Cardiac muscle cell (in vitro differentiated cells and primary cell): ENCODE data around the gene CD27. TPM values are rescaled to one million over a fixed set of nuclear protein-coding genes. Genes with fewer than 3 reads are reported as not detected.
"Not testable (repeated sequence)": the region's sequence is repeated elsewhere in the genome, so short reads cannot be mapped to it uniquely, and the experiment has no call there.

Source experiments
- DNase-seq, 2 donors: peaks; one replicate each; pipeline versions ENCODE4 v3.0.0 to v3.0.0-alpha.2; 2010 to 2017; ENCODE audit warnings: low read depth in 1 of 2, low spot score in 1 of 2
- H3K27ac ChIP-seq: fragments of 200-600 bp; sonication (generic); 2 replicates; pipeline ENCODE4 v1.5.1; 2016
- H3K27me3 ChIP-seq: fragments of 200-600 bp; sonication (generic); 2 replicates; pipeline ENCODE4 v1.6.0; 2016; ENCODE audit warnings: control low read depth
- H3K36me3 ChIP-seq: fragments of 200-600 bp; sonication (generic); 2 replicates; pipeline ENCODE4 v1.5.1; 2016; ENCODE audit warnings: control low read depth
- H3K4me1 ChIP-seq: fragments of 200-600 bp; sonication (generic); 2 replicates; pipeline ENCODE4 v1.8.1; 2017; ENCODE audit warnings: low read depth, mild to moderate bottlenecking, mixed run types
- H3K4me3 ChIP-seq: fragments of 200-600 bp; sonication (generic); 2 replicates; pipeline ENCODE4 v1.5.1; 2016; ENCODE audit warnings: mild to moderate bottlenecking
- H3K9me3 ChIP-seq: fragments of 200-600 bp; sonication (generic); 2 replicates; pipeline ENCODE4 v1.5.1; 2017; ENCODE audit warnings: low read depth, mild to moderate bottlenecking, control low read depth
- polyA plus RNA-seq: library from polyadenylated mRNA; unstranded; fragments of >200 nt; fragmentation: Nextera tagmentation; extraction: Ambion mirVana; gene quantifications from 2 replicates; pipeline ENCODE4 v1.2.1, GENCODE V29; 2016
- total RNA-seq: library from RNA; depleted of rRNA; stranded (reverse); fragments of >200 nt; gene quantifications from 2 replicates; pipeline ENCODE4 v1.2.3, GENCODE V29; 2016
- TF ChIP-seq, protein P1 (sequence below): IDR thresholded peaks from 2 replicates; pipeline ENCODE4 v1.5.1; 2012; ENCODE audit warnings: low read depth, mild to moderate bottlenecking, low read length

Gene CD27
- total and polyA plus RNA-seq, 2 experiments from 2014 or later: 0.32 TPM; not detected in 1

DNA sequence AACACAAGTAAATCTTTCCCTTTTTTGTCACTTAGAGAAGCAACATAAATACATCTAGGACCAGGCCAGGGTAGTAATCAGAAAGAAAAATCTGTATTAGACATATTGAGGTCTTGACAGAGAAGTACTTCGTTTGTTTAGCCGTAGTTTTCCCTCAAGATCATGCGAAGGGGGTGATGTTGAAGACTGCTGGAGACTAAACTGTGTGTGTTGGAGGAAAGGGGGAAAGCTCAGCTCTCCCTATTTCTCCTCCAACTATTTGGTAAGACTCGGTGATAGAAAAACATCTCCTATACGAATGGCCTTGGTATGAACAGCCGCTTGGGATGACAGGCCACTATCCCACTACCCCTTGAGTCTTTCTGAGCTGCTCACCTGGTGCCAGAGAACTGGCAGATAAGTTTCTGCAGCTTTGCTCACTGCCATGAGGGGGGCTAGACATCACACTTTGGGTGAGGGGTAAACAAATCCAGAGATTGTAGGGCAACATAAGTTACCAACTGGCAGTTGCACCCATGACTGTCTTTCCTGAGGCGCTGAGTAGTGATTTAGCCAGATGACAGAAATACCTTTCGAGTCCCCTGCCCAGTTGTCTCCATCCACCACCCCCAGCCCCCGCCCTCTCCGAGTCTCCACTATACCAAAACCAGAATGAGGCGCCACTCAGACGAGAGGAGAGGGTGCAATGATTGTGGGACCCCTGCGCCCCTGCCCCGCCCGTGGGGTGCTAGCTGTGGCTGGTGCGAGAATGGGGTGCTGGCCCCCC lies 25.0 kb downstream of the CD27 start:
- peak overlapping the region; percentile 53 for H3K4me3 ChIP-seq
- no peak for DNase-seq
- no peaks in the 10 kb centered on the region for H3K36me3 ChIP-seq
- peak overlapping the region; percentile 70 for H3K27ac ChIP-seq
- TF ChIP-seq, protein P1, sequence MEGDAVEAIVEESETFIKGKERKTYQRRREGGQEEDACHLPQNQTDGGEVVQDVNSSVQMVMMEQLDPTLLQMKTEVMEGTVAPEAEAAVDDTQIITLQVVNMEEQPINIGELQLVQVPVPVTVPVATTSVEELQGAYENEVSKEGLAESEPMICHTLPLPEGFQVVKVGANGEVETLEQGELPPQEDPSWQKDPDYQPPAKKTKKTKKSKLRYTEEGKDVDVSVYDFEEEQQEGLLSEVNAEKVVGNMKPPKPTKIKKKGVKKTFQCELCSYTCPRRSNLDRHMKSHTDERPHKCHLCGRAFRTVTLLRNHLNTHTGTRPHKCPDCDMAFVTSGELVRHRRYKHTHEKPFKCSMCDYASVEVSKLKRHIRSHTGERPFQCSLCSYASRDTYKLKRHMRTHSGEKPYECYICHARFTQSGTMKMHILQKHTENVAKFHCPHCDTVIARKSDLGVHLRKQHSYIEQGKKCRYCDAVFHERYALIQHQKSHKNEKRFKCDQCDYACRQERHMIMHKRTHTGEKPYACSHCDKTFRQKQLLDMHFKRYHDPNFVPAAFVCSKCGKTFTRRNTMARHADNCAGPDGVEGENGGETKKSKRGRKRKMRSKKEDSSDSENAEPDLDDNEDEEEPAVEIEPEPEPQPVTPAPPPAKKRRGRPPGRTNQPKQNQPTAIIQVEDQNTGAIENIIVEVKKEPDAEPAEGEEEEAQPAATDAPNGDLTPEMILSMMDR: no peak
- no peaks in the 10 kb centered on the region for H3K9me3 ChIP-seq
- no peaks in the 10 kb centered on the region for H3K27me3 ChIP-seq
- peaks cover 12% of the 10 kb centered on the region for H3K4me1 ChIP-seq

DNA sequence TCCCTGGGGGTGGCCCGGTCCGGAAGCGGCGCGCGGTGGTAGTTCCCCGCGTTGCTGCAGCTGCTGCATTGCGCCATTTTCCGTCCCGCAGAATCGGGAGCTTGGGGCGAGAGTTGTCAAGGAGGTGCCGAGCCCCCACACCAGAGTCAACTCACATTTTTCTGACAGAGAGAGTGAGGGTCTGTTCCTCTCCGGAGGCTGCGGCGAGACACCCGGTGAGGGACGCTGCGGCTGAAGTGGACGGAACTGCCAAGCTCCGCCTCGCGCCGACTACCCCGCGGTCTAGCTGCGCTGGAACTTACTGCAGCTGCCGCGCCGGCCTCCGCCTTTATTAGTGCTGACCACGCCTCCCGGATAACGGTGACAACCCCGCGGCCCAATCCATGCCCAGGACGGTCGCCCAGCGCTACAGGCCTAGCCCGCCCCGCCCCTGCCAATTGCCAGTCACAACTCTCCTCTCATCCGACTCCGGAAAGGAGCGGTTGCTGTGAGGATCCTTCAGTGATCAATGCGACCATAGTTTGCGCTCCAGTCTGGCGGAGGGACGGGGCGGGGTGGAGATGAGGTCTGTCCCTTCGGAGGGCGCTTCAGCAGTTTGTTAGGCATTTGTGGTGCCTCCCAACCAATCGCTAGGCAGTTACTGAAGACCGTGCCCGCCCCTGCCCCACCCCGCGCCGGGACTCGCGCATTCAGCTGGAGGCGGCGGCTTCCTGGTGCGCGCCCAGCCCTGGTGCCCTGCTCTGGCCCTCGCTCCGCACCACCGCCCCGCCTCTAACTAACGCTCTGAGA lies 25.8 kb downstream of the CD27 start, which contains the start of gene VAMP1:
Gene VAMP1 (minus strand): TSS at position 303 of the 789 bp plus-strand sequence. CDS start 146 bp downstream, at position 157.
- Histone ChIP-seq H3K4me3 (peak within 1 kb of the TSS; percentile 53), H3K27me3 (no peaks in the 10 kb centered on the region), H3K9me3 (no peaks in the 10 kb centered on the region), H3K27ac (peak within 1 kb of the TSS; percentile 70), H3K4me1 (peaks cover 12% of the 10 kb centered on the region), H3K36me3 (no peaks in the 10 kb centered on the region)
- TF ChIP-seq, protein P1: no peak
- DNase-seq: peak; percentile 98 to 99

DNA sequence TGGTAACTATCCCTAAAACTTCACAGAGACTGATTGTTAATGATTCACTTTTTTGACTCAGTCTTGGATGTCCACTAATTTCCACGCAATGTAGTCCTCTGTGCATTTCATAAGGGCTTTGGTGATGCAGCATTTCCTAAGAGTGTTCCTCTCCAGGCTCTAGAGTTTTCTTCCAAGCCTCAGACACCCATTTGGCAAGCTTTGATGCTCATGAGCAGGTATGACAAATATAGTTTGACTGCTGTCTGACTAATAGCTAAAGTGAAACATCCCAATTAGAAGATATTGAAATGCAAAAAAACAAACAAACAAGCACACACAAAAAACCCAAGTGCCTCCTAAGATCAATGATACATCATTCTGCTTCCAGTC lies 27.2 kb downstream of the CD27 start:
- Histone ChIP-seq H3K27me3 (no peaks in the 10 kb centered on the region), H3K9me3 (no peaks in the 10 kb centered on the region), H3K36me3 (no peaks in the 10 kb centered on the region), H3K4me3 (no peak overlapping the region), H3K27ac (no peak overlapping the region), H3K4me1 (peaks cover 12% of the 10 kb centered on the region)
- TF ChIP-seq, protein P1: no peak
- DNase-seq: no peak

DNA sequence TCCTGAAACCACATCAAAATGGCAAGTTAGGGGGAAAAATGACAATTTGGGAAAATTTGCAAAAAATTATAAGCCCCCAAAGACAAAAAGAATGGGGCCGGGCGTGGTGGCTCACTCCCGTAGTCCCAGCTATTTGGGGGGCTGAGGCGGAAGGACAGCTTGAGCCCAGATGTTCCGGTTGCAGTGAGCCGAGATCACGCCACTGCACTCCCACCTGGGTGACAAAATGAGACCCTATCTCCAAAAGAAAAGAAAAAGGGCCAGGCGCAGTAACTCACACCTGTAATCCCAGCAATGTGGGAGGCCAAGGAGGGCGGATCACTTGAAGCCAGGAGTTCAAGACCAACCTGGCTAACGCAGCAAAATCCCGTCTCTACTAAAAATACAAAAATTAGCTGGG lies 27.7 kb downstream of the CD27 start:
- H3K9me3 ChIP-seq: no peaks in the 10 kb centered on the region
- no peaks in the 10 kb centered on the region for H3K27me3 ChIP-seq
- no peak for DNase-seq
- no peaks in the 10 kb centered on the region for H3K36me3 ChIP-seq
- TF ChIP-seq, protein P1: no peak
- no peak overlapping the region for H3K27ac ChIP-seq
- H3K4me1 ChIP-seq: peaks cover 12% of the 10 kb centered on the region
- H3K4me3 ChIP-seq: no peak overlapping the region

DNA sequence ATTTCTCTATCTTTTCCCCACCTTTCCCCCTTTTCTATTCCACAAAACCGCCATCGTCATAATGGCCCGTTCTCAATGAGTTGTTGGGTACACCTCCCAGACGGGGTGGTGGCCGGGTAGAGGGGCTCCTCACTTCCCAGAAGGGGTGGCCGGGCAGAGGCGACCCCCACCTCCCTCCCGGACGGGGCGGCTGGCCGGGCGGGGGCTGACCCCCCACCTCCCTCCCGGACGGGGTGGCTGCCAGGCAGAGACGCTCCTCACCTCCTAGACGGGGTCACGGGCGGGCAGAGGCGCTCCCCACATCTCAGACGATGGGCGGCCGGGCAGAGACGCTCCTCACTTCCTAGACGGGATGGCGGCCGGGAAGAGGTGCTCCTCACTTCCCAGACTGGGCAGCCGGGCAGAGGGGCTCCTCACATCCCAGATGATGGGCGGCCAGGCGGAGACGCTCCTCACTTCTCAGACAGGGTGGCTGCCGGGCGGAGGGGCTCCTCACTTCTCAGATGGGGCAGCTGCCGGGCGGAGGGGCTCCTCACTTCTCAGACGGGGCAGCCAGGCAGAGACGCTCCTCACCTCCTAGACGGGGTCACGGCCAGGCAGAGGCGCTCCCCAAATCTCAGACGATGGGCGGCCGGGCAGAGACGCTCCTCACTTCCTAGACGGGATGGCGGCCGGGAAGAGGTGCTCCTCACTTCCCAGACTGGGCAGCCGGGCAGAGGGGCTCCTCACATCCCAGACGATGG lies 30.6 kb downstream of the CD27 start:
- H3K9me3 ChIP-seq, H3K36me3 ChIP-seq, H3K4me1 ChIP-seq, H3K27me3 ChIP-seq, H3K27ac ChIP-seq, DNase-seq, H3K4me3 ChIP-seq: not testable (repeated sequence)
